Measurements from ENCODE around the gene GPR146.

The GPR146 gene

GRCh38 chr7:1030444-1031070 is 13.8 kb upstream of the GPR146 start:
- H3K9ac ChIP-seq (ENCODE audit: low read length), result no peak overlapping the region
- no peaks in the 10 kb centered on the region for H4K20me1 ChIP-seq (ENCODE audit: insufficient read depth, low read length)

GRCh38 chr7:1031716-1032455 is 12.5 kb upstream of the GPR146 start:
- H2AFZ ChIP-seq (ENCODE audit: low read length), result no peak overlapping the region
- no peaks in the 10 kb centered on the region for H3K9me3 ChIP-seq (ENCODE audit: low read length)
- H3K27me3 ChIP-seq (ENCODE audit: insufficient read depth, low read length), result peaks cover 2% of the 10 kb centered on the region; the same call in 1 of the 2 replicates
- peaks cover 27% of the 10 kb centered on the region for H3K4me1 ChIP-seq (ENCODE audit: insufficient read depth, low read length, severe bottlenecking)
- no peaks in the 10 kb centered on the region for H3K79me2 ChIP-seq (ENCODE audit: insufficient read depth, low read length)
- no peak for TF ChIP-seq EZH2 (IDR thresholded peaks at IDR 0.05; ENCODE audit: borderline replicate concordance, low read length)
- no peak for TF ChIP-seq CTCF (IDR thresholded peaks at IDR 0.05; ENCODE audit: low read length)
- H4K20me1 ChIP-seq (ENCODE audit: insufficient read depth, low read length), result no peaks in the 10 kb centered on the region
- H3K27ac ChIP-seq (ENCODE audit: low read depth, low read length, poor library complexity, severe bottlenecking), result no peak overlapping the region
- no peak overlapping the region for H3K4me3 ChIP-seq (ENCODE audit: low read depth, low read length, poor library complexity, severe bottlenecking)
- H3F3A ChIP-seq (ENCODE audit: insufficient read depth, low read length), result no peaks in the 10 kb centered on the region
- no peak overlapping the region for H3K9ac ChIP-seq (ENCODE audit: low read length)
- no peaks in the 10 kb centered on the region; the same call in 1 of the 2 replicates for H3K36me3 ChIP-seq (ENCODE audit: insufficient read depth, low read length)
- no peaks in the 10 kb centered on the region for H3K9me2 ChIP-seq (ENCODE audit: low read depth, low read length)
- H3K4me2 ChIP-seq (ENCODE audit: low read length), result no peak overlapping the region

More at GRCh38 chr7:1030444-1031070, 13.8 kb upstream of the GPR146 start:
- Histone ChIP-seq H3K9me3 (ENCODE audit: low read length) (no peaks in the 10 kb centered on the region), H3K9me2 (ENCODE audit: low read depth, low read length) (no peaks in the 10 kb centered on the region), H3K4me2 (ENCODE audit: low read length) (no peak overlapping the region; the same call in 1 of the 2 replicates), H3K27me3 (ENCODE audit: insufficient read depth, low read length) (peaks cover 4% of the 10 kb centered on the region; the same call in 1 of the 2 replicates), H3K79me2 (ENCODE audit: insufficient read depth, low read length) (no peaks in the 10 kb centered on the region), H3K27ac (ENCODE audit: low read depth, low read length, poor library complexity, severe bottlenecking) (no peak overlapping the region), H3K36me3 (ENCODE audit: insufficient read depth, low read length) (no peaks in the 10 kb centered on the region; the same call in 1 of the 2 replicates), H3F3A (ENCODE audit: insufficient read depth, low read length) (no peaks in the 10 kb centered on the region), H3K4me3 (ENCODE audit: low read depth, low read length, poor library complexity, severe bottlenecking) (no peak overlapping the region), H3K4me1 (ENCODE audit: insufficient read depth, low read length, severe bottlenecking) (peaks cover 40% of the 10 kb centered on the region), H2AFZ (ENCODE audit: low read length) (no peak overlapping the region)
- TF ChIP-seq CTCF (IDR thresholded peaks at IDR 0.05; ENCODE audit: low read length) (no peak), EZH2 (IDR thresholded peaks at IDR 0.05; ENCODE audit: borderline replicate concordance, low read length) (no peak)

GRCh38 chr7:1032536-1033181 is 11.7 kb upstream of the GPR146 start:
- H3K79me2 ChIP-seq (ENCODE audit: insufficient read depth, low read length), result no peaks in the 10 kb centered on the region
- peaks cover 19% of the 10 kb centered on the region for H3K4me1 ChIP-seq (ENCODE audit: insufficient read depth, low read length, severe bottlenecking)
- no peak overlapping the region for H3K4me2 ChIP-seq (ENCODE audit: low read length)
- no peak overlapping the region for H3K27ac ChIP-seq (ENCODE audit: low read depth, low read length, poor library complexity, severe bottlenecking)
- TF ChIP-seq EZH2 (IDR thresholded peaks at IDR 0.05; ENCODE audit: borderline replicate concordance, low read length), result no peak
- TF ChIP-seq CTCF (IDR thresholded peaks at IDR 0.05; ENCODE audit: low read length), result no peak
- no peaks in the 10 kb centered on the region for H3K9me3 ChIP-seq (ENCODE audit: low read length)
- H4K20me1 ChIP-seq (ENCODE audit: insufficient read depth, low read length), result no peaks in the 10 kb centered on the region
- no peaks in the 10 kb centered on the region for H3K9me2 ChIP-seq (ENCODE audit: low read depth, low read length)
- no peaks in the 10 kb centered on the region; the same call in 1 of the 2 replicates for H3K36me3 ChIP-seq (ENCODE audit: insufficient read depth, low read length)
- no peak overlapping the region for H2AFZ ChIP-seq (ENCODE audit: low read length)
- H3K27me3 ChIP-seq (ENCODE audit: insufficient read depth, low read length), result no peaks in the 10 kb centered on the region; the same call in 1 of the 2 replicates
- H3K4me3 ChIP-seq (ENCODE audit: low read depth, low read length, poor library complexity, severe bottlenecking), result no peak overlapping the region
- no peak overlapping the region for H3K9ac ChIP-seq (ENCODE audit: low read length)
- no peaks in the 10 kb centered on the region for H3F3A ChIP-seq (ENCODE audit: insufficient read depth, low read length)
